ENCODE results near the gene KRT8. TPM values are rescaled to one million over a fixed set of nuclear protein-coding genes. Genes with fewer than 3 reads are reported as not detected.

The KRT8 gene
- total RNA-seq, 1 donor from 2014 or later: 8.3 TPM

DNA sequence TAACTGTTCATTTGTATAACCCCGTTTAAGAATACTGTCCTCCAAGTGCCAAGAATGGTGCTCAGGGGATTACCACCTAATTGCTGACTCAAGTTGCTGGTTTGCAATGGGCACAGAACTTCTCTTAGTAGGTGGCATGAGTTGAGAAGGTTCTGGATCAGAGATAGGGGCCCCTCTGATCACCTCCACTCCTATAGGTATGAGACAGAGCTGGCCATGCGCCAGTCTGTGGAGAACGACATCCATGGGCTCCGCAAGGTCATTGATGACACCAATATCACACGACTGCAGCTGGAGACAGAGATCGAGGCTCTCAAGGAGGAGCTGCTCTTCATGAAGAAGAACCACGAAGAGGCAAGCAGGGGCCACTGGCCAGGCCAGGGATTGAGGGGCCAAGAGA lies 45.7 kb upstream of the KRT8 start:
- Mint-ChIP-seq H3K4me1 (peaks cover 20% of the 10 kb centered on the region), H3K27me3 (ENCODE audit: low read depth) (peaks cover 24% of the 10 kb centered on the region), H3K27ac (ENCODE audit: unreplicated experiment) (no peak overlapping the region), H3K4me3 (no peak overlapping the region), H3K36me3 (ENCODE audit: low read depth) (no peaks in the 10 kb centered on the region), H3K9me3 (no peaks in the 10 kb centered on the region)
- TF ChIP-seq, protein P1, sequence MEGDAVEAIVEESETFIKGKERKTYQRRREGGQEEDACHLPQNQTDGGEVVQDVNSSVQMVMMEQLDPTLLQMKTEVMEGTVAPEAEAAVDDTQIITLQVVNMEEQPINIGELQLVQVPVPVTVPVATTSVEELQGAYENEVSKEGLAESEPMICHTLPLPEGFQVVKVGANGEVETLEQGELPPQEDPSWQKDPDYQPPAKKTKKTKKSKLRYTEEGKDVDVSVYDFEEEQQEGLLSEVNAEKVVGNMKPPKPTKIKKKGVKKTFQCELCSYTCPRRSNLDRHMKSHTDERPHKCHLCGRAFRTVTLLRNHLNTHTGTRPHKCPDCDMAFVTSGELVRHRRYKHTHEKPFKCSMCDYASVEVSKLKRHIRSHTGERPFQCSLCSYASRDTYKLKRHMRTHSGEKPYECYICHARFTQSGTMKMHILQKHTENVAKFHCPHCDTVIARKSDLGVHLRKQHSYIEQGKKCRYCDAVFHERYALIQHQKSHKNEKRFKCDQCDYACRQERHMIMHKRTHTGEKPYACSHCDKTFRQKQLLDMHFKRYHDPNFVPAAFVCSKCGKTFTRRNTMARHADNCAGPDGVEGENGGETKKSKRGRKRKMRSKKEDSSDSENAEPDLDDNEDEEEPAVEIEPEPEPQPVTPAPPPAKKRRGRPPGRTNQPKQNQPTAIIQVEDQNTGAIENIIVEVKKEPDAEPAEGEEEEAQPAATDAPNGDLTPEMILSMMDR (conservative IDR thresholded peaks at IDR 0.05): no peak
- DNase-seq (ENCODE audit: low read depth, low spot score): no peak

GRCh38 chr12:52949413-52950331 lies 44.8 kb upstream of the KRT8 start:
- Mint-ChIP-seq H3K9me3 (no peaks in the 10 kb centered on the region), H3K36me3 (ENCODE audit: low read depth) (no peaks in the 10 kb centered on the region), H3K4me1 (peaks cover 23% of the 10 kb centered on the region), H3K27me3 (ENCODE audit: low read depth) (peaks cover 24% of the 10 kb centered on the region), H3K4me3 (peak overlapping the region; percentile 76), H3K27ac (ENCODE audit: unreplicated experiment) (no peak overlapping the region)
- TF ChIP-seq, protein P1 (conservative IDR thresholded peaks at IDR 0.05): no peak
- no peak for DNase-seq (ENCODE audit: low read depth, low spot score)

DNA sequence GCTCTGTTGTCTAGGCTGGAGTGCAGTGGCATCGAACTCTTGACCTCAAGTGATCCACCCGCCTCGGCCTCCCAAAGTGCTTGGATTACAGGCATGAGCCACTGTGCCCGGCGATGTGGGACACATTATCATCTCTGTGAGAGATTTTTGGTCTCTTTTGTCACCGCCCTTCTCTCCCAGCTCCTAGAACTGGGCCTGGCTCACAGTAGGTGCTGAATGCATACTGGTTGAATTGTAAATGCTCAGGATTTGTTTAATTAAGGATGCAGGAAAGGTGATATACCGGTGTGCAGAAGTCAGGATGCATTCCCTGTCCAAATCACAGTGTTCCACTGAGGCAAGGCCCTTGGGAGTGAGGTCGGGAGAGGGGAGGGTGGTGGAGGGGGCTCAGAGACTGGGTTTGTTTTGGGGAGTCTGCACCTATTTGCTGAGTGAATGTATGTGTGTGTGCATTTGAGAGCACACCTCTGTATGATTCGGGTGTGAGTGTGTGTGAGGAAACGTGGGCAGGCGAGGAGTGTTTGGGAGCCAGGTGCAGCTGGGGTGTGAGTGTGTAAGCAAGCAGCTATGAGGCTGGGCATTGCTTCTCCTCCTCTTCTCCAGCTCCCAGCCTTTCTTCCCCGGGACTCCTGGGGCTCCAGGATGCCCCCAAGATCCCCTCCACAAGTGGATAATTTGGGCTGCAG lies 43.0 kb upstream of the KRT8 start:
- no peaks in the 10 kb centered on the region for H3K9me3 Mint-ChIP-seq
- H3K36me3 Mint-ChIP-seq (ENCODE audit: low read depth): no peaks in the 10 kb centered on the region
- H3K27ac Mint-ChIP-seq (ENCODE audit: unreplicated experiment): no peak overlapping the region
- H3K4me3 Mint-ChIP-seq: peak overlapping the region; percentile 86
- H3K27me3 Mint-ChIP-seq (ENCODE audit: low read depth): peaks cover 24% of the 10 kb centered on the region
- TF ChIP-seq, protein P1 (conservative IDR thresholded peaks at IDR 0.05): no peak
- peaks cover 23% of the 10 kb centered on the region for H3K4me1 Mint-ChIP-seq
- DNase-seq (ENCODE audit: low read depth, low spot score): no peak

GRCh38 chr12:52946797-52947547 lies 42.1 kb upstream of the KRT8 start:
- no peak overlapping the region for H3K27ac Mint-ChIP-seq (ENCODE audit: unreplicated experiment)
- TF ChIP-seq, protein P1 (conservative IDR thresholded peaks at IDR 0.05): no peak
- peaks cover 23% of the 10 kb centered on the region for H3K4me1 Mint-ChIP-seq
- H3K36me3 Mint-ChIP-seq (ENCODE audit: low read depth): no peaks in the 10 kb centered on the region
- no peak for DNase-seq (ENCODE audit: low read depth, low spot score)
- H3K4me3 Mint-ChIP-seq: peak overlapping the region; percentile 7
- no peaks in the 10 kb centered on the region for H3K9me3 Mint-ChIP-seq
- H3K27me3 Mint-ChIP-seq (ENCODE audit: low read depth): peaks cover 24% of the 10 kb centered on the region

GRCh38 chr12:52946334-52946733 lies 41.5 kb upstream of the KRT8 start:
- H3K27me3 Mint-ChIP-seq (ENCODE audit: low read depth): peaks cover 24% of the 10 kb centered on the region
- no peaks in the 10 kb centered on the region for H3K36me3 Mint-ChIP-seq (ENCODE audit: low read depth)
- peaks cover 23% of the 10 kb centered on the region for H3K4me1 Mint-ChIP-seq
- TF ChIP-seq, protein P1 (conservative IDR thresholded peaks at IDR 0.05): no peak
- no peak overlapping the region for H3K27ac Mint-ChIP-seq (ENCODE audit: unreplicated experiment)
- H3K4me3 Mint-ChIP-seq: peak overlapping the region; percentile 11
- DNase-seq (ENCODE audit: low read depth, low spot score): no peak
- no peaks in the 10 kb centered on the region for H3K9me3 Mint-ChIP-seq

Measured in neural crest cell (in vitro differentiated cells).